Stomach (tissue), 4 donors: ENCODE data around the gene FRYL.

ENCODE experiments used
- CTCF ChIP-seq, 7 experiments: fragments of 450-650 bp in 4 of 7; fragments of 200-600 bp in 3 of 7; sonication (generic) in 3 of 7; IDR thresholded peaks; one replicate each; pipeline ENCODE4 v1.5.1; 2016 to 2019; ENCODE audit warnings: antibody characterized with exemption in 7 of 7, control low read depth in 2 of 7, mild to moderate bottlenecking in 1 of 7
- EP300 ChIP-seq: sonication (generic); formaldehyde crosslinking; IDR thresholded peaks from one replicate; pipeline ENCODE4 v1.6.1; 2017; ENCODE audit warnings: antibody characterized with exemption
- POLR2A ChIP-seq, 4 donors: fragments of 450-650 bp; IDR thresholded peaks; one replicate each; pipeline ENCODE4 v1.6.1; 2016; ENCODE audit warnings: antibody characterized with exemption in 4 of 4, control low read depth in 2 of 4, mild to moderate bottlenecking in 1 of 4, moderate library complexity in 1 of 4
- POLR2AphosphoS5 ChIP-seq, 3 donors: sonication (generic); formaldehyde crosslinking; IDR thresholded peaks; one replicate each; pipeline ENCODE4 v1.6.1; 2016; ENCODE audit warnings: antibody characterized with exemption in 3 of 3

- no peak for TF ChIP-seq CTCF (IDR thresholded peaks at IDR 0.05)
- no peak for TF ChIP-seq EP300
- no peak for TF ChIP-seq POLR2A (IDR thresholded peaks at IDR 0.05)
- TF ChIP-seq POLR2AphosphoS5 (IDR thresholded peaks at IDR 0.05): no peak
Observed at GRCh38 chr4:48490012-48490679, 289.9 kb downstream of the FRYL start, which contains the start of gene ZAR1.
